ENCODE results near the gene ZC3H15. TPM values are rescaled to one million over a fixed set of nuclear protein-coding genes. Genes with fewer than 3 reads are reported as not detected.
"Not testable (repeated sequence)": the region's sequence is repeated elsewhere in the genome, so short reads cannot be mapped to it uniquely, and the experiment has no call there.

Gene ZC3H15
- total RNA-seq, result 75.6 TPM

GRCh38 chr2:186485871-186486650 lies at the start of gene ZC3H15:
Gene ZC3H15, plus strand, starts transcription at chr2:186486260. Its CDS starts 123 bp downstream, at chr2:186486383.
- peak; percentile 98 for DNase-seq

DNA sequence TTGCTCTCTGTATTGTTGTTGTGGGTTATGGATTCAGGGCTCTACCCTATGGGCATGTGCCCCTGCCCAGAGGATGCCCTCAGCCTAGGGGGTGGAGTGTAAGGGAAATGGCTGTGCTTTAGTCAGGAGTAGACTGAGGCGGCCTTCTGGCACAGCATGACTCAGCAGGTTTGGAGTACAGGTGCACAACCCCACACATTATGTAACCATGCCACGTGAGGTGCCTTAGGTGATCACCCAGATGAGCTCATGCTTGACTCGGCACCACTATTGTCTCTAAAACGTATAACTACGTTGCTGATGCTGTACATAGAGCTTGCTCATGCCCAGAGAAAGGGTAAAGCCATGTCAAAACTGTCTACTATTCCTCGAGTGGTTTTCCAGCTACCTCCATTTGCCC lies 48.3 kb upstream of the ZC3H15 start:
- DNase-seq, result no peak

- DNase-seq, result not testable (repeated sequence)
Measured at GRCh38 chr2:186439673-186440095, 46.4 kb upstream of the ZC3H15 start.

DNA sequence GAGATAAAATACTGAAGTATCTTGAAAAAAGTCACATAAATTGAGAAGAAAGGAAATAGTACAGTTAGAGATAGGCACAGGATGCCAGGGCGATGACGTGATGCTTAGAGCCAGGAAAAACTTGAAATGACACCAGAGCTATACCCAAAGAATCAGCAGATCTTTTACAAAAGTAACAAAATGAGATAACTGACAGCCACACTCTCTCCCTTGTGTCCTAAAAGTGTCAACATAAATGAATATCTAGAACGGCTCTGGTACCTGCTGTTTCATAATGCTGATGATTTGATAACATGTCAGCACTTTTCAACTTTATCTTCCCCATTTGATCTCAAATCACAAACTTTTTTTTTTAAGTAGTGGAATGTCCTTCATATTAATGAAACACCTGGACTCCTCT lies 45.6 kb upstream of the ZC3H15 start:
- no peak for DNase-seq

DNA sequence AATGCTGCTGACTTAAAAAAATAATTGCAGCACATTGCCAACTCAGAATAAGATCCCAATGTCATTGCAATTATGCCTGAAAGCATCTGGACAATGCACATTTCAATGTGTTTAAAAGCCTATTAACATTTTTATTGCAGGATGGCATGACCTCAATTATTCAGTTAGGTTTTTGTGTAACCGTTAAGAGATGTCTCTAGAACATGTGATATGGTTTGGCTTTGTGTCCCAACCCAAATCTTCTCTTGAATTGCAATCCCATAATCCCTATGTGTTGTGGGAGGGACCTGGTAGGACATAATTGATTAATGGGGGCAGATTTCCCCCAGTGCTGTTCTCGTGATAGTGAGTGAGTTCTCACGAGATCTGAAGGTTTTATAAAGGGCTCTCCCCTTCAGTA lies 43.2 kb upstream of the ZC3H15 start:
- DNase-seq, result no peak

DNA sequence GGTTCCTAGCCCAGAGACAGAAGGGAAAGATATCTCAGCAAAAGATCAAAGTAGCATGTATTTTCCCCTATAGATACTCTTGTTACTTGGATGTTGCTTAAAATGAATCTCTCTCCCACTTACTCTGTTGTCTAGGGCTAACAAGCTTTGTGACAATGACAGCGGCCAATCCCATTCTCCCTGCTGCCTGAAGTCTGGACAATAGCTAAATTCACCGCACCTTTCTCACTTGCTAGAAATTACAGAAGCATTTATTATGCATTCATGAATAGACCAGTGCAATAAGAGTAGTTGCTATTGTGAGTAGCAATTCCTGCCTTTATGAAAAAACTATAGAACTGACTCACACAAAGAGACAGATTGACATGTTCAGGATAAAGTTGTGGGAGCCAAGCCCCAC lies 42.2 kb upstream of the ZC3H15 start:
- no peak for DNase-seq

GRCh38 chr2:186445506-186445905 lies 40.6 kb upstream of the ZC3H15 start:
- no peak for DNase-seq

- no peak for DNase-seq
Measured at GRCh38 chr2:186455613-186456012, 30.4 kb upstream of the ZC3H15 start.

DNA sequence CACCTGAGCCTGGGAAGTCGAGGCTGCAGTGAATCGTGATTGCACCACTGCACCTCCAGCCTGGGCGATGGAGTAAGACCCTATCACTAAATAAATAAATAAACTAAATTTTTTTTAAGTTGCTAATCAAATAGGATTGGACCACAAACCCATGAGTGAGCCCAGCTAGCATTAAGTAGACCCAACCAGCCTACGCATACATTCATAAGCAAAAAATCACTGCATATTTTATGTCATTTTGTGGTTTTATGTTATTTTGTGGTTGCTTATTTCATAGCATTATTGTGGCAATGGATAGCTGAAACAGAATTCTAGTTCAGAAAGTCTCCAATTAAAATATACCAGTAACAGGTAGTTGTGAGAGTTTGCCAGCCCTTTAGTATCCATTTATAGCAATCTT lies 29.1 kb upstream of the ZC3H15 start:
- no peak for DNase-seq

- DNase-seq, result no peak
Measured at GRCh38 chr2:186457908-186458307, 28.2 kb upstream of the ZC3H15 start.

DNA sequence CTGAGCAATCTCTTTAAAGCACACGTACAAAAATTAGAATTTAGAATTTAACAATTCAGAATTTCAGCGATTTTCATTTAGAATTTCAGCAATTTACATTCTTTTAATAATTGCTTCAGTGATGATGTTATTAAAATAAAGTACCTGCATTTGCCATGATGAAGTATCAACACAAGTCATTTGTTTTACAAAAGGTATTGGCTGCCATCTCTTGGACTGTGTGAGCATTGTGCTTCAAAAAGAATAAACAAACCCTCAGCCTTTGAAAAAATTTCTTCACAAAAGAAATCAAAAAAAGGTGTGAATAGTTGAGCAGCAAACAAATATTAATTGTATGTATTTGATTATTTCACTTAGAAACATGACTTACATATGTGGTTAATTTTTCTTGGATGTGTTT lies 27.1 kb upstream of the ZC3H15 start:
- DNase-seq, result no peak

- DNase-seq, result no peak
Measured at GRCh38 chr2:186460465-186460864, 25.6 kb upstream of the ZC3H15 start.

DNA sequence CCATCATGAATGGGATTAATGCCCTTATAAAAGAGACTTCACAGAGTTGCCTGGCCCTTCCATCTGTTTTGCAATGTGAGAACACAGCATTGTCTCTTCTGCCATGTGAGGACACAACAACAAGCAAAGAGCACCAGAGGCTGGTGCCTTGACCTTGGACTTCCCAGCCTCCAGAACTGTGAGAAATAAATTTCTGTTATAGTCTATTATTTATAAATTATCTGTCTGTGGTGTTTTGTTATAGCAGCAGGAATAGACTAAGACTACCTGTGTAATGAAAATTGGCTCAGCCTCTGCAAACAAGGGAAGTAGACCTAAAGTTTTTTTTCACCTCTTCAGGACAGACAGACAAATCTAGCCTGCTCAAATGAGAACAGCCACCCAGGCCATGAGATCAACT lies 19.3 kb upstream of the ZC3H15 start:
- DNase-seq, result no peak

DNA sequence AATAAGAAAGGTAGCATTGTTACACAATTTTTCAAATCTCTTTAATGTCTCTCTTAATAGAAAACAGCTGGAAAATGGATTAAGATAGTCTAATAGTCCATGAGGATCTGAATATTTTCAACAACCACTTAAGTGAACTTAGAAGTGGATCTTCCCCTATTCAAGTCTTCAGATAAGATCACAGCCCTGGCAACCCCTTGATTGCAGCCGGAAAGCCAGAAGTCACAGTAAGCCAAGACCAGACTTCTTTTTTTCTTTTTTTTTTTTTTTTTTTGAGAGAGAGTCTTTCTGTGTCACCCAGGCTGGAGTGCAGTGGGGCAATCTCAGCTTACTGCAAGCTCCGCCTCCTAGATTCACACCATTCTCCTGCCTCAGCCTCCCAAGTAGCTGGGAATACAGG lies 18.6 kb upstream of the ZC3H15 start:
- no peak for DNase-seq

DNA sequence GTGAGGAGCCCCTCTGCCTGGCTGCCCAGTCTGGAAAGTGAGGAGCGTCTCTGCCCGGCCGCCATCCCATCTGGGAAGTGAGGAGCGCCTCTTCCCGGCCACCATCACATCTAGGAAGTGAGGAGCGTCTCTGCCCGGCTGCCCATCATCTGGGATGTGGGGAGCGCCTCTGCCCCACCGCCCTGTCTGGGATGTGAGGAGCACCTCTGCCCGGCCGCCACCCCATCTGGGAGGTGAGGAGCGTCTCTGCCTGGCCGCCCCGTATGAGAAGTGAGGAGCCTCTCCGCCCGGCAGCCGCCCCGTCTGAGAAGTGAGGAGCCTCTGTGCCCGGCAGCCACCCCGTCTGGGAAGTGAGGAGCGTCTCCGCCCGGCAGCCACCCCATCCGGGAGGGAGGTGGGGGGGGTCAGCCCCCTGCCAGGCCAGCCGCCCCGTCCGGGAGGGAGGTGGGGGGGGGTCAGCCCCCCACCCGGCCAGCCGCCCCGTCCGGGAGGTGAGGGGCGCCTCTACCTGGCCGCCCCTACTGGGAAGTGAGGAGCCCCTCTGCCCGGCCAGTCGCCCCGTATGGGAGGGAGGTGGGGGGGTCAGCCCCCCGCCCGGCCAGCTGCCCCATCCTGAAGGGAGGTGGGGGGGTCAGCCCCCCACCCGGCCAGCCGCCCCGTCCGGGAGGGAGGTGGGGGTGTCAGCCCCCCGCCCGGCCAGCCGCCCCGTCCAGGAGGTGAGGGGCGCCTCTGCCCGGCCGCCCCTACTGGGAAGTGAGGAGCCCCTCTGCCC lies 13.2 kb upstream of the ZC3H15 start:
- not testable (repeated sequence) for DNase-seq

DNA sequence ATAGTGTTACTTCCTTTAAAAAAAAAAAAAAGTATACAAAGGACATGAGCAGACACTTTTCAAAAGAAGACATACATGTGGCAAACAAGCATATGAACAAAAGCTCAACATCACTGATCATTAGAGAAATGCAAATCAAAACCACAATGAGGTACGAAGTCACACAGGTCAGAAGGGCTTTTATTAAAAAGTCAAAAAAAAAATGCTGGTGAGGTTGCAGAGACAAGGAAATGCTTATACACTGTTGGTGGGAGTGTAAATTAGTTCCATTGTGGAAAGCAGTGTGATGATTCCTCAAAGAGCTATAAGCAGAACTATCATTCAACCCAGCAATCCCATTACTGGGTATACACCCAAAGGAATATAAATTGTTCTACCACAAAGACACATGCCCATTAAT lies 11.8 kb upstream of the ZC3H15 start:
- DNase-seq, result not testable (repeated sequence)

GRCh38 chr2:186477790-186478189 lies 8.3 kb upstream of the ZC3H15 start:
- DNase-seq, result no peak

DNA sequence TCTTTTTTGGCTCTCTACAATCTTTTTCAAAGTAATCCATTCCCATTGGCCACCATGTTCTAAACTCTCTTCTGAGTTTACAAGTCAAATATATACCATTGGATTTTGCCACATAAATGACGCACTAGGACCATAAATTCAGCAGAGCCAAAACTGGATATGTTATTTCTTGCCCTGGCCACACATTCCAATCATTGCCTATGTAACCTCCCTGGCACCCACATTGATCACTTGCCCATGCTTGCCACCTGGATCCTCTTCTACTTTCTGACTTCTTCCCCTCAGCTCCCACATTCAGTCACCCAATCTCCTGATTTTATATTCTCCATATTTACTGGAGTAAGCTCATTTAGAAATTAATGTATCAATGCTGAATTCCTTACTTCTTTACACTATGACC lies 5.1 kb upstream of the ZC3H15 start:
- DNase-seq, result no peak

DNA sequence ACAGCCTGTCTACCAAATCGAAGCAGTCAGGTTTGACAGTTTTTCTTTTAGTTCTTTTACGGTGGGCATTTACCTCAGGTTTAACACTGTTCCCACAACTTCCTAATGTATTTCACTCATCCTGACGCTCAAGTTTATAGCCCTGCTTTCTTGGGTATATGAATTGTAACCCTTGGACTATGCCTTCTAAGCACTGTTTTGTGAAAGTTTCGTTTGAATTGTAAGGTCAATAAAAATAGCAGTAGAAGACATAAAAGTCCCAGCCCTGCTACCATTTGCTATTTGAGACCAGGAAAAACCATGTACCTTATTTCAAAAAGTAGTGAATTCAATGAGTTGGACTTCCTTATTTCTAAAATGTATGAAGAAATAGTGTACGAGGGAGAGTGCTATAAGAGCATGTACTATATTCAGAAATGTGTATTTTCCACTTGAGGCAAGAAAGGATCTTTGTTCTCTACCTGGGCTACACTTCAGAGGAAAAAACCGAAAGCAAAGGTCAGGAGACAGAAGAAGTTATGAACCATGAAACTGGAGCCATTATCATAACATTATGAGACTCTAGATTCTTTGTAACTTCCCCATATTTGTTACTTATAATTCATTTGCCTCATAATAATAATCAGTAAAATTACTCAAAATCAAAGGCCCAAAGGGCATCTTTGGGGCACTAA lies 1.9 kb upstream of the ZC3H15 start:
- DNase-seq, result no peak

DNA sequence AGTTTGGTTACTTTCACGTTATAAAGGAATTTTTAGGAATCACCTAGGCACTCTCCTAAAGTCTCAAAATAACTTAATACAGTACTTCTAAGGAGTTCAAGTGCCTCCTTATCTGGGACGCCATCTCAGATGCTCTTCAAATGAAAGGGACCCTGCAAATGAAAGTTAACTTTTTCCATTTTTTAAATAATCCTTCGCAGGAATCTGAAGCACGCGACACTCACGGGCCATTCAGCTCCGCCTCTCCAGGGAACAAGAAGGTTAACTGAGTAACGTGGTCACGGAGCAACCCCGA lies 537 bp upstream of the ZC3H15 start:
- DNase-seq, result no peak

DNA sequence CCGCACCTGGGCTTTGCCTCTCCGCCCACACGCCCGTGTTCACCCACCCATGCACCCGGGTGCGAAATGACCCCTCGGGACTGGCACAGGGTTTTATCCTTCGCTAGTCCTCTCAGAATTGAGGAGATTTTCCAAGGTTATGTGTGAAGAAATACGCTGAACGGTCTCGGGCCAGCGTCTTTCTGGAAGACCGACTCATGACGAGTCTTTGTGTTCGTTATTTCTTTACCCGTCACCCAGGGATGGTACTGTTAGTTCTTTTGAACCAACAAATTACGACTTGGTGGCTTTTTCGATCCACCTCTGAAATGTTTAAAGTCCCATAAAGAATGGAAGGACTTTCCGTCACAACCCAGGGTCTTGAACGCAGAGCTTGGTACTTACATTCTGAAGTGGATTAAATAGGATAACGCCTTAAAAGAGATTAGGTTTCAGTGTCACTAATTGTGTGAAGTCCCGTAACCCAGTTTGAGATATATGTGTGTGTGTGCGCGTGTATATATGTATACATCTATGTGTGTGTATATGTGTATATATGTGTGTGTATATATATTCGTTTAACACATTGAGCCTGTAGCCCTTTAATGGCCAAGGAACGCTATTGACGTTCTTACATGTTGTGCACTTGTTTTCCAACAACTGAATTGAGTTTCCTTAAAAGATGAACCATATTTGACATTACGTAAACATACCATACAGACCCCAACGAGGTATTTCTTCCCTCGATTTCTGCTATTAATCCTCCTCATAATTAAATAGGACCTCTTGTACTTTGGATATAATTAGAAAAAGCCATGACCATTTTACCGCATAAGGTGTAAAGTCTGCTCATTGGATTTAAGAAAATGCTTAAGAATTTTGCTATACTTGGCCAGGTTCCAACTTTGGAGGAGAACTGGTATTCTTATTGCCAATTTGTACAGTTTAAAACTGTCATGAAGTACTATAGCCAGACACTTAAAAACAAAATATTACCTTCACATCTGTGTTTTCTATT lies 889 bp downstream of the ZC3H15 start:
- DNase-seq, result peak; percentile 29

- DNase-seq, result no peak
Measured at GRCh38 chr2:186493564-186494085, 7.6 kb downstream of the ZC3H15 start.
